GM20000 (cell line): ENCODE data around the gene CHRNA10.

Source experiments
- DNase-seq: peaks from one replicate; pipeline ENCODE4 v3.0.0; 2012; ENCODE audit warnings: low spot score
- TF ChIP-seq, protein P1 (sequence below): IDR thresholded peaks from 2 replicates; pipeline ENCODE4 v1.5.1; 2012; ENCODE audit warnings: mild to moderate bottlenecking, control low read depth; ENCODE audit errors: extremely low read depth, missing control alignments

CHRNA10 gene

DNA sequence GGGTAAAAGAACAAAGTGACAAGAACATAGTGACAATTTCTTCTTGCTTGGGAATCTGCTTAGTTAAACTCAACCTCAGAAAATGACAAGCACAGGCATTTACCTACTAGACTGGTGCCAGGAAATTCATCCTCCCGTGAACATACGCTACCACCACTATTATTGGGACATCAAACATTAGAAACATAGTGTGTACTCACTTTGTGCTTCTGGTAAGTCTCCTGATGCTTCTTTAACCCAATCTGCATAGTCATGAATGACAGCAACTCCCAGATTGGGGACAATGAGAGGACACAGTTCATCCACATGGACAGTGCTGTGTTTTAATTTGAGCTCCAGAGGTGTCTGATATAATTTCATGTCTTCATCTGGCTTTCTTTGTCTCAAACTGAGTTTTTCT lies 29.2 kb upstream of the CHRNA10 start:
- TF ChIP-seq, protein P1, sequence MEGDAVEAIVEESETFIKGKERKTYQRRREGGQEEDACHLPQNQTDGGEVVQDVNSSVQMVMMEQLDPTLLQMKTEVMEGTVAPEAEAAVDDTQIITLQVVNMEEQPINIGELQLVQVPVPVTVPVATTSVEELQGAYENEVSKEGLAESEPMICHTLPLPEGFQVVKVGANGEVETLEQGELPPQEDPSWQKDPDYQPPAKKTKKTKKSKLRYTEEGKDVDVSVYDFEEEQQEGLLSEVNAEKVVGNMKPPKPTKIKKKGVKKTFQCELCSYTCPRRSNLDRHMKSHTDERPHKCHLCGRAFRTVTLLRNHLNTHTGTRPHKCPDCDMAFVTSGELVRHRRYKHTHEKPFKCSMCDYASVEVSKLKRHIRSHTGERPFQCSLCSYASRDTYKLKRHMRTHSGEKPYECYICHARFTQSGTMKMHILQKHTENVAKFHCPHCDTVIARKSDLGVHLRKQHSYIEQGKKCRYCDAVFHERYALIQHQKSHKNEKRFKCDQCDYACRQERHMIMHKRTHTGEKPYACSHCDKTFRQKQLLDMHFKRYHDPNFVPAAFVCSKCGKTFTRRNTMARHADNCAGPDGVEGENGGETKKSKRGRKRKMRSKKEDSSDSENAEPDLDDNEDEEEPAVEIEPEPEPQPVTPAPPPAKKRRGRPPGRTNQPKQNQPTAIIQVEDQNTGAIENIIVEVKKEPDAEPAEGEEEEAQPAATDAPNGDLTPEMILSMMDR, result no peak

DNA sequence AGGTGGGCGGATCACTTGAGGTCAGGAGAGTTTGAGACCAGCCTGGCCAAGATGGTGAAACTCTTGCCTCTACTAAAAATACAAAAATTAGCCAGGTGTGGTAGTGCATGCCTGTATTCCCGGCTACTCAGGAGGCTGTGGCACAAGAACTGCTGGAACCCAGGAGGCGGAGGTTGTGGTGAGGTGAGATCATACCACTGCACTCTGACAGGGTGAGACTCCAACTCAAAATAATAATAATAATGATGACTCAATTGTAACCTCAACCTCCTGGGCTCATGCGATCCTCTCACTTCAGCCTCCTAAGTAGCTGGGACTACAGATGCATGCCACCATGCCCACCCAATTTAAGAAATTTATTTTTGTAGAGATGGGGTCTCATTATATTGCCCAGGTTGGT lies 15.6 kb upstream of the CHRNA10 start:
- no peak for DNase-seq
- TF ChIP-seq, protein P1, result no peak

More for the DNA sequence above, 29.2 kb upstream of the CHRNA10 start:
- DNase-seq, result no peak

DNA sequence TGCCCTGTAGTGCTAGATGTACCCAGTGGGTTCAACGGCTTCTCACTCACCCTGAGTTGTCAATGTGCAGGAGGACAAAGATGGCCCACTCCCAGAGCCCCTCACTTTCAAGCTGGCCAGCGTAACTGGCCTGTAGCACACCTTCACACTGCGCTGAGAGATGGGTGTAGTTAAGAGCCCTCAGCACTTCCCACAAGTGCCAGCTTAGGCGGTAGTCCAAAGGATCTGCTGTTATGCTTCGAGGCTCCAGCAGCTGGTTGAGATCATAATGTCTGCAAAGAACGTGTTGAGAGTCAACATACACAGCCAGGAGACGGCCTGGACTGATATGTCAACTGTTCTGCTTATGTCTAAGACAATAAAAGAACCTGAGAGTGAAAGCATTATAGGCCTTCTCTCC lies 14.7 kb upstream of the CHRNA10 start:
- no peak for DNase-seq
- TF ChIP-seq, protein P1, result no peak

DNA sequence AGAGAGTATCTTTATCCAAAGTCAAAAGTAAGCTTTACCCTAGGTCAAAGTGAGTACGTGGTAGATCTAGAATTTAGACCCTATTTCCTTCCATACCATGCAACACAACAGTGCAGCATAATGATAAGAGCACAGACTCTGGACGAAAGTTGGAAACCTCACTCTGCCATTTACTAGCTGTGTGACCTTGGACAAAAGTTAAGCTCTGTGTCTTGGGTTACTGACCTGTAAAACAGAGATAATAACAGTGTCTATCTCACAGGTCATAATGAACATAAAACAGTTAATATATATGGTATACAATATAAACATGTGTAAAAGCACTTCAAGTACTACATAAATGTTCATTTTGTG lies 13.6 kb upstream of the CHRNA10 start:
- TF ChIP-seq, protein P1, result no peak
- DNase-seq, result no peak

DNA sequence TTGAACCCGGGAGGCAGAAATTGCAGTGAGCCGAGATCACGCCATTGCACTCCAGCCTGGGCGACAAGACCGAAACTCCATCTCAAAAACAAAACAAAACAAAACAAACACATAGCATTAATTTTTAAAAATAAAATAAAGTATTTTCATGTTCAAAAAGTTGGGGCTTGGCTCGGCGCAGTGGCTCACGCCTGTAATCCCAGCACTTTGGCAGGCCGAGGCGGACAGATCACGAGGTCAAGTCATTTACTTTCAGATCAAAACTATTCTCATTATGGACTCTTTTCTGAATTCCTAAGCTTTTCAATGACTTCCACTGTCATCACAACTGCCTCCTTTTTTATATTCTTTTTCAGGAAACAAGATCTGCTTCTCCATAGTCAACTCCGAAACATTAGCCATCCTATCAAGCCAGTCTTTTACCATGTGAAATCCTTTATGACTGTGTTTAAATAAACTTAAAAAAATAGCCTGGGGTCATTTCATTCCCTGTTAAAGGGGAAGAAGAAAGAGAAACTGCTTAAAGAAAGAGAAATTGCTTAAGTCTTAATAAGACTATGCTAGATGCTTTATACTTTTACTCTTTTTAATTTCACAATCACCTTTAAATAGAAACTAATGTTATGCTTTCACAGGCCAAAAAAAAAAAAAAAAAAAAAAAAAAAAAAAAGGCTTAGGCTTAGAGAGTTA lies 13.1 kb upstream of the CHRNA10 start:
- no peak for DNase-seq
- TF ChIP-seq, protein P1, result no peak

DNA sequence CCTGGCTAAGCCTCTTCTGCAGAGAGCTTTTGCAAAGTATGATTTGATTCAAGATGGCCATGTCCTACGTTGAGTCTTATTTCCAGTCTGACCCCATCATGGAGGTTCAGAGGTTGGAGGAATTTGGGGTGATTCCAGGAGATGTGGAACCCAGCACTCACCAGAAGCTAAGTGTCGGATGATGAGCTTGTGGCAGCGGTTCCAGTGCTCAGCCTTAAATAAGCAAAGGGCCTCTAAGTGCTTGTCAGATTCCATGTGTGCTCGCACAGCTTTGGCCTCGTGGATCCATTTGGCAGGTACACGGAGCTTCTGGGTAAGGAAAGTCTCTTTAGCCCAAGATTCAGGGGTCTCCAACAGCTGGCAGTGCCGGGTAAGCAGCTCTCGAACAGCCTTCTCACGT lies 11.9 kb upstream of the CHRNA10 start:
- TF ChIP-seq, protein P1, result no peak
- DNase-seq, result no peak

DNA sequence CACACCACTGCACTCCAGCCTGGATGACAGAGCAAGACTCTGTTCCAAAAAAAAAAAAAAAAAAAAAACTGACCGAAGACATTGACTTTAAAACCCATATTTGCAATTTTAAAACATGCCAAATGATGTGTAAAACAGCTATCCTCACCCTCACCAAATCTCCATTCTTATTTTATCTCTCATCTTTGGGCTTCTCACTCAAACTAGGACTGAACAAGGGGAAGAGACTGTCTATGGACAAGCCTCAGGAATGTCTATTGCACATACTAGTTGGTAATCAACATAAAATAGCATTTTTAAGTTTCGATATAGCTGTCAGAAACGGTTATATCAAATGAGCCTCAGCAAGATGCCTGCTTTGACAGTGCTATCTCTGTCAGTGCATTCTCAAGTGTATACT lies 7.9 kb upstream of the CHRNA10 start:
- no peak for DNase-seq
- TF ChIP-seq, protein P1, result no peak
